Effector CD4-positive, alpha-beta T cell (primary cell): Measurements from ENCODE around the gene FHIT.
"Not testable (repeated sequence)": the region's sequence is repeated elsewhere in the genome, so short reads cannot be mapped to it uniquely, and the experiment has no call there.

Experiments
- DNase-seq: peaks from one replicate; pipeline ENCODE4 v3.0.0-alpha.2; 2020

FHIT gene

DNA sequence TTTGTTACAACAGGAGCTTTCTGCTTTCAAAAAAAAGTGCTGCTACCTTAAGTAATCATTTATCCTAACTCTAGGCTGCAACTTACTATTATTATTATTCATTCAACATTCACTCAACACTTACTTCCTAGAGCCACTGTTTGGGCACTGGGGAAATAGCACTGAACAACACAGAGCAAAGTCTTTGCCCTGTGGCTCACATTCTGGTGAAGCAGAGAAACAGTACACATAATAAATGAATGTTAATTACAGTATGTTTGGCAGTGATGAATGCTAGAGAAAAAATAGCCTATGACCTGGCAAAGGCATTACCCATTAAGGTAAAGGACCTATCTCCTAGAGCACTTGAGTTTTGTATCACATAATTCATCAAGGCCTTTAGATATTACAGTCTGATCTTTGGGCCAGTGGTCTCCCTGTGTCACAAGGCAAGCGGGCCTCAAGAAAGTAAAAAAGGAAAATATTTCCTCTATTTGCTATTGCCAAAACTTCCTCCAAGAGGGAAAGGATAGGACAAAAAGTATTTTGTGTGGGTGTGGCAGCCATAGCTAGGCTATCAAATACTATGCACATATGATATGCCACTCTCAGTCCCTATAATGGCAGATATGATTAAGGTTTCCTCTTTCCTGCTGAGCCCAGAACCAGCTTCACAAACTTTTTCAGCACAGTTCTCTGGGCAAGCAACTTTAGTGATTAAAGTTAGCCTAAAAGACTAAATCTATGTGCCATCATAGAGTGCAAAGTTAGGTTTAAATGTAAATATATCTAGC lies 142.8 kb downstream of the FHIT start:
- DNase-seq, result no peak

DNA sequence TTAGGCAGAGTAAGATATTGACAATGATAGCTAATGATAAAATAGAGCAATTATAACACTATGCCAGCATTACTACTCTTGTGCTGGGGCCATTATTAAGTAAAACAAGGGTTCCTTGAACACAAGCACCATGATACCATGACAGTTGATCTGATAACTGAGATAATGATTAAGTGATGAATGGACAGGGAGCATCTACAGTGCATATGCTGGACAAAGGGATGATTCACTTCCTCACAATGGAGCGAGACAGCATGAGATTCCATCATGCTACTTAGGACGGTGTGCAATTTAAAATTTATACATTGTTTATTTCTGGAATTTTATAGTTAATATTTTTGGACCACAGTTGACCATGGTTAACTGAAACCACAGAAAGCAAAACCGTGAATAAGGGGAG lies 156.6 kb downstream of the FHIT start:
- DNase-seq, result no peak

DNA sequence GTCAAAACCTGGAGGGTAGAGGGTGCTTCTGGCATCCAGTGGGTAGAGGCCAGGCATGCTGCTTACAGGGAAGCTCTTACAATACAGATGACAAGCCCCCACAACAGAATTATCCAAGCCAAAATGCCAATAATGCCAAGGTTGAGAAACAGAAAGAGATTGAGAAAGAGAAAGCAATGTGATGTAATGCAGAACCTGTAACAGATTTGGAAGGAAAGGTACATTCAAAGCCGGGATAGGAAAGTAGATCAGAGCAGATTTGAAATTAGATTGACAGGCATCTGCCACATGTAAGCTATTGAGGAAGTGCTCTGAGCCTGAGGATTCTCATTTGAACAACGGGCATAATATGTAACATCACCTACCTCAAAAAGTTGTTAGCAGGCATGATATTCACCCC lies 157.9 kb downstream of the FHIT start:
- no peak for DNase-seq

DNA sequence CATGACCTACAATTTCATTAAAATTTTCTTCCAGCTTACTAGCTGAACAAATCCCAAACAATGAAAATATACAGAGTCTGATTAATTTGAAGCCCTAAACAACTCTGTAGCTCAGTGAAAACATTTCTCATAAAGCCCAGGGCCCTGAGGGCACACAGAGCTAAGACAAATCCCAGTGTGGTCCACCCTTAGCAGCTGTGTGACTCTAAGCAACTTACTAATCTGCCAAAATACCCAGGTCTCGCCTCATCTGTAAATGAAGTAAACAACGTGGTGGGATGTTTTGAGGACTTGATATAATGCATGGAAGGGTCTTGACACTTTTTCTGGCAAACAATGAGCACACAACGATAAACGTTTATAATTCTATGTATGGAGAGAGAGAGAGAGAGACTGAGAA lies 158.4 kb downstream of the FHIT start:
- no peak for DNase-seq

DNA sequence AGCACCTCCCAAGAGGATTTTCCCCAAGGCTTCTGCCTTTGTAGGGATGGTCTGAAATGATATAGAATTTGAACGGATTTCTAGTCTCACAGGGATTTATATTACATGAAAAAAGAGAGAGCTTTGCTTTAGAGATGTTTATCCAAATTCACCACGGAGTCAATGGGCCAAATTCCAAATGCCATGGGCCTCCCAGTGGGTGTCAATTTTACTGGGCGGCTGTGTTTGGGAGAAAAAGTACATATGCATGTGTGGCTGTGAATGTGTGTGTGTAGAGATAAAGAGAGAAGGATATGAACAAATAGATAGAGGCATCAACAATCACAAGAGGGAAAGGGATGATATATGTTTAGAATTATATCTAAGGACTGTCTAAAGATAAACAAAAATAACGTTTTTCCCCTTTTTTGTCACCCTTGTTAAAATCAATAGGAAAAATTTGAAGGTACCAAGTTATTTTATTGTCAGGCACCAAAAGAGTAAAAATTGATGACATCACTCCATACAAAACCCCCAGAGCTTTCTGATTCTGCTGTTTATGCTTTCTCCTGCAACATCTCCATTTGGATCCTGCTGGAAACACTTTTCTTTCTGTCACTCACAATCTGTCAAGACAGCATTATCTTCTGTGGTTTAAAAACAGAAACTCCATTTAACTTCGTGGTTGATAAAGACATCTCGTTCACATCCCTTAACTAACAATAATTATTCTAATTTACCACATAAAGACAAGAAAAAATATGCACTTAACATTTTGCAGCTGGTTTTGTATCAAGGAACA lies 160.7 kb downstream of the FHIT start:
- no peak for DNase-seq

DNA sequence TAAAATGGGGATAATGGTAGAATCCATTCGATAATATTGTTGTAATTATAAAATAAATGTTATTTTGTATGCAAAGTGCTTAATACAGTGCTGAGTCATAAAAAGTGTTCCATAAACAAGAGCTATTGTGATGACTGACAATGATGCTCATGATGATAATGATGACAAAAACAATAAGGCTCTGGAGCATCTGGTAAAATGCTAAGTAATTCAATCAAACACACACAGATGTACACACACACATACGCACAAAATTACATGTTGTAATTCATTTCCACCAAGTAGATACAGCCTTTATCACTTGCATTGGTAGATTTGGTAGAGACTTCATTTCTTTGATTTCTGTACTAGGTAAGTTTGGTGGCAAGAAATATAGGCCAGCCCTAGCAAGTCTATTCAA lies 163.8 kb downstream of the FHIT start:
- DNase-seq, result no peak

DNA sequence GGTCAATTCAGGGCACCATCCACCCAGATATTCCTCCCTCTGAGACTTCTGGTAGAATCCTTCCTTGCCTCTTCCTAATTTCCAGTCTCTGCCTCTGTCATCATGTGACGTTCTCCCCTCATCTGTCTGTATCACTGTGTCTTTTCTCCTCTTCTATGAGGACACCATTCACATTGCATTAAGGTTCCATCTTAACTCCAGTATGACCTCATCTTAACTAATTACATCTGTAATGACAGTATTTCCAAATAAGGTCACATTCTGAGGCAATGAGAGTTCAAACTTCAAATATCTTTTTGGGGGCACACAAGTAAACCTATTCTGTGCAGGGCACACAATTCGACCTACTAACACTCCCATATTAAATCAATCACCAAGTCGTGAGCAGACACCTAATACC lies 169.7 kb downstream of the FHIT start:
- no peak for DNase-seq

DNA sequence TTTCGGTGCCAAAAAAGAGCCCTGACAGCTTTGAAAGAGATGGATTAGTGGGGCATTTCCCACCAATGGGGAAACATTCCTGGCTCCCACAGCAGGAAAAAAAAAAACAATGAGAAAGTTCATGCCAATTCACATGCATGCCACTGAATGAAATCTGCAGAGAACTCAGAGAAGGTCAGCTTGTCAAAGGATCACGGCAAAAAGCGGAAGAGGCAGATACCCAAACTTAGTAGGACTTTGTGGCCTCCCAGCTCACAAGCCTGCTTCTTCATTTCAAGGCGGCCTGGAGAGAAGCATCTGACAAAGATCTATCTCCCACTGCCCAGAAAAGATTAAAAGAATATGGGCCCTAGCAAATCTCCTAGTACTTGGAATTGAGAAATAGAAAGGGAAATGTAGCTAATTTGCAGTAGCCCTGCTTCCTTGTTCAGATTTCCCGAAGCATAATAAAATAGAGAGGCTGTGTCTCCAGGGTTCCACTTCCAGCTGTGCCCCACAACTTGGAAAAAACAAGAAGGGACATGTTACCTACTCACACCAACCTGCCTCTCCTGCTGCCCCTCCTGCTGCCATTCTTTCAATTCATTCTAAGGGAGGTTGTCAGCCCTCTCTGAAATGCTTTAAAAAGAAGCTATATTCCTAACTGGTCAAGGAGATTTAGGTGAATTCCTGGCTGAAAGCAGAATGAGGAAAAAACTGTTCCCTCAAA lies 170.4 kb downstream of the FHIT start:
- no peak for DNase-seq

DNA sequence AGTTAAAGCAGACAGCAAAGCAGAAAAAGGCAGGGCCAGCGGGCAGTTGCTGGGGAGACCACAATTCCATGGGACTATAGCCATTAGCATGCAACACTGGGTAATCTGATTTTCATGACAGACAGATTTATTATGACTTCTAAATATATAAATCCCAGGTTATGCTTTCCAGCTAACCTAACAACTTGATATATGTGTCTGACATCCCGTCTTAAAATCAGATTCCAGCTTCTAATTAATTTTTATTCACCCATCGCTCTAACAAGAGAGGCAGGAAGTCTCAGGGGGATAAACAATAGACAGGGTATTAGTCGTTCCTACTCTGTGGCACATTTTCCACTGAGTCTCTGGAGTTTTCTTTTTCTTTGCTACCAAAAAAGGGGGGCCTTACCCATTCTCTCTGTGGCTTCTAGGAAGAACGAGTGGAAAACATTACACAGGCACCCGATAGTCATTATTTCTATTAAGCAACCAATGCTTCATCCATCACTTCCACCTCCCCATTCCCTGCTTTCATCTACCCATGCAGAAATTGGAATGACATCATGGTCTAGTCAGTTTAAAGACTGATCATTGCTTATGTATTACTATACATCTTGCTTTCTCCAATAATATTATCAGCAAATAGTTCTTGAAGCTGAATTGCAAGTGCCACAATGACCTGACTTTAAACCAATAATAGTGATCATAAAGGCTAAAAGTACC lies 173.1 kb downstream of the FHIT start:
- DNase-seq, result no peak

DNA sequence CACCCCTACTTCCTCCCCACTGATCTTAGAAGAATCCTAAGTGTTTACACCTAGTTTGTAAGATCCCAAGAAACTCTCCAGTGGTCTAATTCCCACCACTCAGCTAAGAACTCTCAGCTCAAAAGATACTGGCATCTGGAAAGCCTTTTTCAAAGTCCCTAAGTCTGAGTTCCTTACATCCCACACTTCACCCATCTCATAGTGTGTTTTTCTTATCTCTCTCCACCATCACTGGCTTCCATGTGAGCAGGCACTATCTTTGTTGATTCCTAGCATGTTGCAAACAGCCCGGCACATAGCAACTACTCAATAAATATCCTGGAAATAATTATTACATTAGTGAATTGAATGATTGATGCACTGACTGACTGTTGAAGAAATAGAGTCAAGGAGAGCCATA lies 173.7 kb downstream of the FHIT start:
- no peak for DNase-seq

DNA sequence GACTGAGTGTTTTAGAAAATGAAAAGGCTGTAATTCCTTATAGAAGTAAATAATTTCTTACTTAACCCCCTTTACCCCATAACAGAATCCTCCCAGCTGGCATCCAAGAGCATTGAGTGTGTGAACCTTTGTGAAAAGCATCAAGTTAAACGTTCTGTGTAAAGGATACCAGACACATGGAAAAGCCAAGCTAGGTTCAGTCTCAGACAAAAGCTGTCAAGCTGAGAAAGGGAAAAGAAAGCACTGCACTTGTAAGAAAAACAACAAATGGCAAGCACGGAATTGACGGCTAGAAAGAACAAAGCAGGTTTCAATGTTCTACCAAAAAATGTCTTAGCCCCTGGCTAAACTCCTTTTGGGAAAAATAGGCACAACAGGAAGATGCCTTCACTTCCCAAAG lies 176.5 kb downstream of the FHIT start:
- no peak for DNase-seq

DNA sequence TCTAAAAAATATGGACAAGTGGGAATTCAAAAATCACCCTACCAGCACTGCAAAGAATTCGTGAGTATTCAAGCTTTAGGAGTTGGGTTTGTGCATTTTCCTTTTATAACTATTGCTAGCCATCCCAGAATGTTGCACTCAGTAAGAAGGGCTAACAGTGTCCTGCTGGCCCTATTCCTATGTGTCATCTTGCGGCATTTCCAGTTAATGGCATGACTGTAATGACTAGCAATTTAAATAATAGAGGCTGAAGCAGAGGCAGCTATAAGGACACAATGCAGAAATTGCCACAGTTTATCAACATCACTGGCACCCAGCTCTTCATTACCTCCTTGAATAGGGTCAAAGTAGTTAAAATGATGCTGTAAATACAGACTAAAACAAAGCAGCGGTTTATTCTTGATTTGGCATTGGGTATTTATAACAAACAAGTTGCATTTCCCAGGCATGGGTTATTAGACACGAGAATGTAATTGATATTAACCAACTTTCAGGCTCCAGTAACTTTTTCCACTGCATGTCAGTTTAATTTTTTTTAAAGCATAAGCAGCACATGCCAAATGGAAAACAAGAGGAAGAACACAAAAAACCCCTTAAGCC lies 177.6 kb downstream of the FHIT start:
- DNase-seq, result no peak

DNA sequence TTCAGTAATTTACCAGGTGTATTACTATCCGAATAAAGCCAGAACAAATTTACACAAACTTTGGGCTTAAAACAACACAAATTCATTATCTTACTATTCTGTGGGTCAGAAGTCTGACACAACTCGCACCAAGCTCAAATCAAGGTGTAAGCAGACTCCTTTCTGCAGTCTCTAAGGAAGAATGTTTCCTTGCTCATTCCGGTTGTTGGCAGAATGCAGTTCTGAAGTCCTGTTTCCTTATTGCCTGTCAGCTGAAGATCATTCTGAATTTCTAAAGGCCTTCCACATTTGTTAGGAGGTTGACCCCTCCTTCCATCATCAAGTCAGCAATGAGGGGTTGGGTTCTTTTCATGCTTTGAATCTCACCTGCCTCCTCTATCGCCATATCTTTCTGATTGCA lies 183.2 kb downstream of the FHIT start:
- DNase-seq, result no peak

DNA sequence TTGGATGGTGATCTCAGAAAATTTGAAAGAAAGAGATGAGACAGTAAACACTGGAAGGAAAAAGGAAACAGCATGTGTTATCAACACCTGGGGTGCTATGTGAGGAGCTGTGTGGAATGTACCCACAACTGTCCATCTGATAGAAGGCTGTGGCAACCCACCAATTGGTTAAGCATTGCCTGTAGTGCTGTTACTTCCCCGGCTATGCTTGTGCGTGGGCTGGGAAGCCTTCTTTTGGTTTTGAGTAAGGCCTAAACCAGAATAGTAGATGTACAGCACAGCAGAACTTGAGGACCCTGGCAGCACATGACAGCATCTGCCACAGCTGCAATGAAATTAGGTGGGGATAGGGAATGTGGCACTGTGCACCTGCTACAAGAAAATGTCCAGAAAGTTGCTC lies 184.5 kb downstream of the FHIT start:
- DNase-seq, result no peak

DNA sequence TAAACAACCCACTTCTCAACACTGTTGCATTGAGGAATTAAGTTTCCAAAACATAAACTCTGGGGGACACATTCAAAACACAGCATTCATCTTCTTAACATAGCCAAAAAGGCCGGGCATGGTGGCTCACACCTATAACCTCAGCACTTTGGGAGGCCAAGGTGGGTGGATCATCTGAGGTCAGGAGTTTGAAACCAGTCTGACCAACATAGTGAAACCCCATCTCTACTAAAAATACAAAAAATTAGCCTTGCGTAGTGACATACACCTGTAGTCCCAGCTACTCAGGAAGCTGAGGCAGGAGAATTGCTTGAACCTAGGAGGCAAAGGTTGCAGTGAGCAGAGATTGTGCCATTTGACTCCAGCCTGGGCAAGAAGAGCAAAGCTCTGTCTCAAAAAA lies 185.0 kb downstream of the FHIT start:
- DNase-seq, result not testable (repeated sequence)

DNA sequence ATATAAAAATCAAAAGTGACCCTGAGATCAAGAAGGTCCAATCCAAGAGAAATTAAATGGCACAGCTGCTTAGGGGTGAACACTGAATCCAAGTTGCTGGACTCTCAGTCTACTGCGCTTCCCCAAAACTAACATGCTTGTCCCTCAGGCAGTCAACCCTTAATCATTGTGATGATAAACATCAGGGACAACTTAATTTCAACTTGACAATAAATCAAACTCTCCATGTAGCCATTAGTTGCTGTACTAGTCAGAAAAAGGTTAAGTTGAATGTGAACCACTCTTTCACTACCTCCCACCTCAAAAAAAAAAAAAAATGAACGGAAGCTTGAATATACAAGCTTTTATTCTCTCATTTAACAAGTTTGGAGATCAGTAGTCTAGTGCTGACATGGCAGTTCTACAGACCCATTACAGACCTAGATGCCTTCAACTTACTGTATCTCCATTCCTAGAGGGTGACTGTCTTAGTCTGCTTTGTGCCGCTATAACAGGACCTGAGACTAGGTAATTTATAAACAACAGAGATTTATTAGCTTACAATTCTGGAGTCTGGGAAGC lies 185.7 kb downstream of the FHIT start:
- DNase-seq, result no peak

DNA sequence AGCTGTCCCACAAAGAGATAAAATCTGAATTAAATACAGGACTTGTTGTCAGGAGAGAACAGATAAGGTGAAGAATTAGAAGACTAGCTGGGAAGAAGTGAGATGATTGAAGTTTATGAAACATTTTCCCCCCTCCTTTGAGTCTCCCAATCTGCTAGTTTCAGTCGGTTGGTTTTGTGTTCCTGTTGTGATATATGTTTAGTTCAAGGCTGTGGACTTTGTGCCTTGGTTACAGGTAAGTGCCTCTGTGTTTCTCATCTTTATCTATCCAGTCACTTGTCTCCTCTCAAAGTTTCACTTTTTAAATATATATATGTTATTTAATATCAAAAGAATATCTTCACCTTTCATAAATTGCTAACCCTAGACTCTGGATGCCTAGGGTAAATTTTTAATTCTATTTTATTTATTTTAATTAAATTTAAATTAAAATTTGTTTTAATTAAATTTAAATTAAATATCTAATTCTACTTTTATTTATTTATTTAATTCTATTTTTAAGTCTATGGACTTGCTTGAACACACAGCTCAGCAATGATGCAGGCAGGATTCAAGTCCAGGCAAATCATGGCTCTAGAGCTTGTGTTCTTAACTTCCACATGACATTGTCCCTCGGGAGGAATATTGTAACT lies 190.0 kb downstream of the FHIT start:
- DNase-seq, result no peak

DNA sequence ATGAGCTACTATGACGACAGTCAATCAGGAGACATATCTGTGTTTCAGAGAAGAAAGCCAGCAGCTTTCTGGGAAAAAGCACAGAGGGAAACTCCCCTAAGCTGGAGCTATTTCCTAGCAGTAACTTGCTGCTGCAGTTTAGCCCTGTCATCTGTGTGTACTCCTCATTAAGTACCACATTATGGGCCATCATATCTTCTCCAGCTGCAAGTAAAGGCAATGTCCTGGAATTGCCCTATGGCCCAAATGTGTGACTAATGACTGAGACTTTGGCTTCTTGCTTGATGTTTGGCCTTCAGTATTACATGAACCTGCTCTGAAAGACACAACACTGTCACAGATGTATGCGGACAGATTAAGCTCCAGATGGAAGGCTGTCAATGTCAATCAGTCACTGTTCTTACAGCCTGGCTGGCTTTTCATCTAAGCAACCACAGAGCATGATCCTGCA lies 190.8 kb downstream of the FHIT start:
- no peak for DNase-seq

DNA sequence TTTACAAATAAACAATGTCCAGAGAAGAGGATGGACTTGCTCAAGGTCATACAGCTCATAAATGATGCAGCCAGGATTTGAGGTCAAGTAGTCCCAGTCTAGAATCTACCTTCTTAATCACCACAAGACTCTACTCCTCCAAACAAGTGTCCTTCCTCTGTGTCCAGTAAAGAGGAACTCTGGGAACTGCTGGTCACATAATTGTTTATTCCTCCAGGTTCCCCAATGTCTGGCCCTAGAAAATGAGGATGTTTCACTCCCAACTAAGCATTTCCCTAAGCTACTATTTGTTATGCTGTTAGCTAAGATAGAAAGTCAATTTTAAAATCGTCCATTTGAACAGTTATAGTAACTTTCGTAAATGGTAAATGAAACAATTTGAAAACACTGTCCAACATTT lies 192.4 kb downstream of the FHIT start:
- no peak for DNase-seq

DNA sequence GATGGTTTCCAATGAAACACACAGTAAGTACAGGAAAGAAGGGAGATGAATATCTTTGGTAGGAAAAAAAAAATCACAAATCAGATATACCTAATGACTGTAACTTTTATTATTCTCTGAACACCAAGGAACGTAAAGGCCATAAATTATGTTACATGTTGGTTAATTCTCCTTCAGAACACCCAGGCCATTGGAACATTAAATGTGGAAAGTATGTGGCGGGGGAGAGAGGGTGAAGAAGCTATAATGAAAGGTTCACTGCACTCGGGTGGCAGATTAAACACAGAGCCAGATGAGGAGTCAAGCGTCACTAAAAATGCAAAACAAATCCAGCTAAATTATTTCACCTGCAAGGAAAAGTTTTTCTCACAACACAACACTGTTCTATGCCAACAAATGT lies 193.8 kb downstream of the FHIT start:
- DNase-seq, result no peak

DNA sequence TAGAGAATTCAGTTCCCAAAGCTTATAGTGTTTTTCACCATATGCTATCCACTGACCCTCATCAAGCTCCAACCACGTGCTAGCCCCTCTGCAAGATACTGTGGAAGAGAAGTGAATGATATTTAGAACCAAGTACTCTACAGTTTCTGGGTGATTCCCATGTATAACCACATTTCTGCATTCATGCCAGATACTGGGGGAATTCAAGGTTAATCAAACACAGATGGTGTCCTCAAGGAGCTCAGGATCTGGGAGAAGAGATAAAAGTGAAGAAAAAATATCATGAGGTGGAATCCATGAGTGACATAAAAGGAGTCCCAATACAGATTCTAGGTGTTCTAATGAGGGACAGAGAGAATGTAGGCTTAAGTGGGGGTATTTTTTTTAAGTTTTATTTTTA lies 195.8 kb downstream of the FHIT start:
- no peak for DNase-seq
